GM12878 (cell line): ENCODE data around the gene ATN1. TPM values are rescaled to one million over a fixed set of nuclear protein-coding genes. Genes with fewer than 3 reads are reported as not detected.

Source experiments
- BMI1 ChIP-seq: fragments of 450-650 bp; IDR thresholded peaks from 2 replicates; pipeline ENCODE4 v1.6.1; 2016; ENCODE audit warnings: mild to moderate bottlenecking, moderate library complexity, borderline replicate concordance
- BRCA1 ChIP-seq: IDR thresholded peaks from 2 replicates; pipeline ENCODE4 v1.6.1; 2011; ENCODE audit warnings: low read depth, low read length, improper control_type of control experiment
- CBFB ChIP-seq: IDR thresholded peaks from 2 replicates; pipeline ENCODE4 v1.6.1; 2016; ENCODE audit warnings: antibody characterized with exemption, low read depth
- EED ChIP-seq: sonication (generic); IDR thresholded peaks from 2 replicates; pipeline ENCODE4 v1.6.1; 2016; ENCODE audit warnings: antibody characterized with exemption, low read depth
- FOXK2 ChIP-seq: fragments of 450-650 bp; IDR thresholded peaks from 2 replicates; pipeline ENCODE4 v1.6.1; 2017; ENCODE audit warnings: mild to moderate bottlenecking, moderate library complexity
- HDAC6 ChIP-seq: fragments of 200-600 bp; sonication (generic); IDR thresholded peaks from one replicate; pipeline ENCODE4 v1.8.0; 2017; ENCODE audit warnings: antibody characterized with exemption; ENCODE audit not compliant: unreplicated experiment
- IKZF1 ChIP-seq: fragments of 450-650 bp; conservative IDR thresholded peaks from 2 replicates; pipeline ENCODE4 v1.6.1; 2017; ENCODE audit warnings: antibody characterized with exemption, mild to moderate bottlenecking
- KLF5 ChIP-seq: fragments of 450-650 bp; IDR thresholded peaks from 2 replicates; pipeline ENCODE4 v1.6.1; 2014; ENCODE audit warnings: mild to moderate bottlenecking; ENCODE audit not compliant: partially characterized antibody
- MTA2 ChIP-seq: fragments of 450-650 bp; IDR thresholded peaks from 2 replicates; pipeline ENCODE4 v1.6.1; 2016; ENCODE audit warnings: low read depth, mild to moderate bottlenecking, moderate library complexity
- PAX8 ChIP-seq: fragments of 450-650 bp; IDR thresholded peaks from 2 replicates; pipeline ENCODE4 v1.6.1; 2017; ENCODE audit warnings: mild to moderate bottlenecking, moderate library complexity
- POLR2AphosphoS5 ChIP-seq: IDR thresholded peaks from 2 replicates; pipeline ENCODE4 v1.6.1; 2011; ENCODE audit warnings: mild to moderate bottlenecking, low read length, inconsistent platforms
- POU2F2 ChIP-seq: IDR thresholded peaks from 3 replicates; pipeline ENCODE4 v1.6.1; 2011; ENCODE audit warnings: low read depth, mild to moderate bottlenecking, low read length, borderline replicate concordance
- RAD51 ChIP-seq: fragments of 450-650 bp; IDR thresholded peaks from 2 replicates; pipeline ENCODE4 v1.6.1; 2016; ENCODE audit warnings: moderate library complexity, mild to moderate bottlenecking, inconsistent platforms
- RB1 ChIP-seq: fragments of 450-650 bp; formaldehyde crosslinking; IDR thresholded peaks from 2 replicates; pipeline ENCODE4 v1.6.1; 2017; ENCODE audit warnings: mild to moderate bottlenecking, borderline replicate concordance
- RELA ChIP-seq: fragments of 450-650 bp; IDR thresholded peaks from 2 replicates; pipeline ENCODE4 v1.8.0; 2014; ENCODE audit warnings: borderline replicate concordance; ENCODE audit not compliant: partially characterized antibody
- SP1 ChIP-seq: IDR thresholded peaks from one replicate; pipeline ENCODE4 v1.6.1; 2011; ENCODE audit warnings: low read depth, low read length
- SREBF2 ChIP-seq: IDR thresholded peaks from 2 replicates; pipeline ENCODE4 v1.6.1; 2012; ENCODE audit warnings: mild to moderate bottlenecking, low read length
- SUPT20H ChIP-seq: IDR thresholded peaks from 2 replicates; pipeline ENCODE4 v1.6.1; 2011; ENCODE audit warnings: low read depth, mild to moderate bottlenecking, low read length, moderate library complexity, borderline replicate concordance; ENCODE audit not compliant: control insufficient read depth
- TARDBP ChIP-seq: IDR thresholded peaks from 2 replicates; pipeline ENCODE4 v1.6.1; 2016; ENCODE audit warnings: borderline replicate concordance
- TBL1XR1 ChIP-seq: IDR thresholded peaks from 2 replicates; pipeline ENCODE4 v1.6.1; 2012; ENCODE audit warnings: low read depth, low read length, improper control_type of control experiment
- TCF7 ChIP-seq: IDR thresholded peaks from 2 replicates; pipeline ENCODE4 v1.6.1; 2014; ENCODE audit warnings: antibody characterized with exemption, borderline replicate concordance
- ZZZ3 ChIP-seq: IDR thresholded peaks from 2 replicates; pipeline ENCODE4 v1.6.1; 2011; ENCODE audit warnings: low read depth; ENCODE audit not compliant: control insufficient read depth, insufficient read length
- polyA plus RNA-seq, 11 experiments: library from polyadenylated mRNA; depleted of rRNA in 4 of 11; unstranded in 6 of 11; stranded (reverse) in 5 of 11; fragments of >200 nt; fragmentation: Nextera tagmentation in 4 of 11; fragmentation: Illumina TruSeq in 1 of 11; extraction: Ambion mirVana in 4 of 11; extraction: Trizol in 1 of 11; gene quantifications; 1 replicate in 1 of 11; 2 replicates in 10 of 11; pipeline versions ENCODE4 v1.2.1 to v1.2.3, GENCODE V29; 2011 to 2016; ENCODE audit warnings: inconsistent platforms in 2 of 11, missing spikeins in 2 of 11, low read depth in 1 of 11
- total RNA-seq, 4 experiments: library from RNA; depleted of rRNA in 3 of 4; stranded (reverse); fragments of >200 nt in 3 of 4; fragmentation: Illumina TruSeq in 1 of 4; extraction: Trizol in 1 of 4; gene quantifications; 2 replicates each; pipeline versions ENCODE4 v1.2.1 to v1.2.3, GENCODE V29; 2013 to 2021
- TF ChIP-seq, protein P1 (sequence below): fragments of 450-650 bp; IDR thresholded peaks from 2 replicates; pipeline ENCODE4 v1.6.1; 2017; ENCODE audit warnings: mild to moderate bottlenecking, moderate library complexity
- TF ChIP-seq, protein P2 (sequence below): IDR thresholded peaks from 2 replicates; pipeline ENCODE4 v1.6.1; 2012; ENCODE audit warnings: low read depth, low read length, improper control_type of control experiment
- TF ChIP-seq, protein P3 (sequence below): fragments of 150-350 bp; IDR thresholded peaks from 2 replicates; pipeline ENCODE4 v1.6.1; 2014; ENCODE audit warnings: mild to moderate bottlenecking, low read depth, low read length
- TF ChIP-seq, protein P4 (sequence below): IDR thresholded peaks from 2 replicates; pipeline ENCODE4 v1.6.1; 2011; ENCODE audit warnings: low read depth, mild to moderate bottlenecking, low read length, moderate library complexity, borderline replicate concordance; ENCODE audit errors: extremely low read depth

Gene ATN1
- total and polyA plus RNA-seq, 10 of the 15 experiments (the other 5 are each of a cell fraction or from before 2014, with no cell fraction given) = 0.08 to 44.5 (median 5.0) TPM

DNA sequence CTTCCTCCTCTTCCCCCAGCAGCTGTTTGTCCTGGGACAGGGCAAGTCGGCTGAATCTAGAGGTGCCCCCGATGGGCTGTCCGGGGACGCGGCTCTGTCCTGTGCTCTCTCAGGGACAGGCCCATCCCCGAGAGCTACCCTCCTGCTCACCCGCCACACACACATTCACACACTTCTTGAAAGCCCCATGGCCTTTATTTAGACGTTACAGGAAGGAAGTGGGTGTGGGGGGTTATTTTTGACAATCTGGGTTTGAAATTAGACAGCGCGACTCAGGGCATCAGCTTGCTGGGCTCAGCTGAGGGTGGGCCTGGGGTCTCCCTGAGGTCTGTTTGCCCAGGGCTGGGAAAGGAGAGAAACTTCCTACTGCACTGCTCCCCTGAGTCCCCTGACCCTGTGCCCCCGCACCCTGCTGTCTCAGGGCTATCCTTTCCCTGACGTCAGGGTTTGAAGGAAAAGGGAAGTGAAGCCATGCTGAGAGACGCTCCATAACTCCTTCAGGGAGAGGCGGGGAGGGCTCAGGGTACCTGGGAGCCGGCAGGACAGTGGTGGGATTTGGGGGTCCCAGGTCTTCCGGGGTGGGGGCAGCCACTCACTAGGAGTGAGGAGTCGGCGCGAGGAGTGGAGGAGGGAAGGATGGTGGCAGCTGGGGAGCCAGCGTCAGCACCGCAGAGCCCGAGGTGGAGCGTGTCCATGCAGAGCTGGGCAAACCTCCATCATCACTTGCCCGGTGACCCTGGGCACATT, 31.5 kb downstream of the ATN1 start (continued):
- TF ChIP-seq, protein P1, sequence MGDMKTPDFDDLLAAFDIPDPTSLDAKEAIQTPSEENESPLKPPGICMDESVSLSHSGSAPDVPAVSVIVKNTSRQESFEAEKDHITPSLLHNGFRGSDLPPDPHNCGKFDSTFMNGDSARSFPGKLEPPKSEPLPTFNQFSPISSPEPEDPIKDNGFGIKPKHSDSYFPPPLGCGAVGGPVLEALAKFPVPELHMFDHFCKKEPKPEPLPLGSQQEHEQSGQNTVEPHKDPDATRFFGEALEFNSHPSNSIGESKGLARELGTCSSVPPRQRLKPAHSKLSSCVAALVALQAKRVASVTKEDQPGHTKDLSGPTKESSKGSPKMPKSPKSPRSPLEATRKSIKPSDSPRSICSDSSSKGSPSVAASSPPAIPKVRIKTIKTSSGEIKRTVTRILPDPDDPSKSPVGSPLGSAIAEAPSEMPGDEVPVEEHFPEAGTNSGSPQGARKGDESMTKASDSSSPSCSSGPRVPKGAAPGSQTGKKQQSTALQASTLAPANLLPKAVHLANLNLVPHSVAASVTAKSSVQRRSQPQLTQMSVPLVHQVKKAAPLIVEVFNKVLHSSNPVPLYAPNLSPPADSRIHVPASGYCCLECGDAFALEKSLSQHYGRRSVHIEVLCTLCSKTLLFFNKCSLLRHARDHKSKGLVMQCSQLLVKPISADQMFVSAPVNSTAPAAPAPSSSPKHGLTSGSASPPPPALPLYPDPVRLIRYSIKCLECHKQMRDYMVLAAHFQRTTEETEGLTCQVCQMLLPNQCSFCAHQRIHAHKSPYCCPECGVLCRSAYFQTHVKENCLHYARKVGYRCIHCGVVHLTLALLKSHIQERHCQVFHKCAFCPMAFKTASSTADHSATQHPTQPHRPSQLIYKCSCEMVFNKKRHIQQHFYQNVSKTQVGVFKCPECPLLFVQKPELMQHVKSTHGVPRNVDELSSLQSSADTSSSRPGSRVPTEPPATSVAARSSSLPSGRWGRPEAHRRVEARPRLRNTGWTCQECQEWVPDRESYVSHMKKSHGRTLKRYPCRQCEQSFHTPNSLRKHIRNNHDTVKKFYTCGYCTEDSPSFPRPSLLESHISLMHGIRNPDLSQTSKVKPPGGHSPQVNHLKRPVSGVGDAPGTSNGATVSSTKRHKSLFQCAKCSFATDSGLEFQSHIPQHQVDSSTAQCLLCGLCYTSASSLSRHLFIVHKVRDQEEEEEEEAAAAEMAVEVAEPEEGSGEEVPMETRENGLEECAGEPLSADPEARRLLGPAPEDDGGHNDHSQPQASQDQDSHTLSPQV = peak; percentile 42
- TF ChIP-seq KLF5 (no peak), CBFB (peak; percentile 92), EED (peak; percentile 96), TARDBP (peak; percentile 77; the same call in 1 of the 2 replicates), POU2F2 (peak; percentile 87), POLR2AphosphoS5 (peak; percentile 84), ZZZ3 (no peak), HDAC6 (peak; percentile 60), TBL1XR1 (peak; percentile 100), PAX8 (no peak), RAD51 (0 out of 2 replicates have a peak, but pooled peaks have one; percentile 16), TCF7 (no peak), MTA2 (peak; percentile 92), SUPT20H (no peak), SP1 (peak; percentile 86), RB1 (peak; percentile 69; the same call in 1 of the 2 replicates), BRCA1 (no peak), SREBF2 (no peak), BMI1 (0 out of 2 replicates have a peak, but pooled peaks have one; percentile 64), IKZF1 (peak; percentile 99), FOXK2 (no peak), RELA (peak; percentile 60)
- TF ChIP-seq, protein P2, sequence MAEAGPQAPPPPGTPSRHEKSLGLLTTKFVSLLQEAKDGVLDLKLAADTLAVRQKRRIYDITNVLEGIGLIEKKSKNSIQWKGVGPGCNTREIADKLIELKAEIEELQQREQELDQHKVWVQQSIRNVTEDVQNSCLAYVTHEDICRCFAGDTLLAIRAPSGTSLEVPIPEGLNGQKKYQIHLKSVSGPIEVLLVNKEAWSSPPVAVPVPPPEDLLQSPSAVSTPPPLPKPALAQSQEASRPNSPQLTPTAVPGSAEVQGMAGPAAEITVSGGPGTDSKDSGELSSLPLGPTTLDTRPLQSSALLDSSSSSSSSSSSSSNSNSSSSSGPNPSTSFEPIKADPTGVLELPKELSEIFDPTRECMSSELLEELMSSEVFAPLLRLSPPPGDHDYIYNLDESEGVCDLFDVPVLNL = no peak
- TF ChIP-seq, protein P3, sequence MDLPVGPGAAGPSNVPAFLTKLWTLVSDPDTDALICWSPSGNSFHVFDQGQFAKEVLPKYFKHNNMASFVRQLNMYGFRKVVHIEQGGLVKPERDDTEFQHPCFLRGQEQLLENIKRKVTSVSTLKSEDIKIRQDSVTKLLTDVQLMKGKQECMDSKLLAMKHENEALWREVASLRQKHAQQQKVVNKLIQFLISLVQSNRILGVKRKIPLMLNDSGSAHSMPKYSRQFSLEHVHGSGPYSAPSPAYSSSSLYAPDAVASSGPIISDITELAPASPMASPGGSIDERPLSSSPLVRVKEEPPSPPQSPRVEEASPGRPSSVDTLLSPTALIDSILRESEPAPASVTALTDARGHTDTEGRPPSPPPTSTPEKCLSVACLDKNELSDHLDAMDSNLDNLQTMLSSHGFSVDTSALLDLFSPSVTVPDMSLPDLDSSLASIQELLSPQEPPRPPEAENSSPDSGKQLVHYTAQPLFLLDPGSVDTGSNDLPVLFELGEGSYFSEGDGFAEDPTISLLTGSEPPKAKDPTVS = no peak
- TF ChIP-seq, protein P4, sequence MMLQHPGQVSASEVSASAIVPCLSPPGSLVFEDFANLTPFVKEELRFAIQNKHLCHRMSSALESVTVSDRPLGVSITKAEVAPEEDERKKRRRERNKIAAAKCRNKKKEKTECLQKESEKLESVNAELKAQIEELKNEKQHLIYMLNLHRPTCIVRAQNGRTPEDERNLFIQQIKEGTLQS = no peak
